Adrenal gland (tissue), 5 donors: ENCODE results near the gene HIRA.

Source experiments
- CTCF ChIP-seq, 6 experiments: fragments of 450-650 bp in 4 of 6; fragments of 200-600 bp in 2 of 6; sonication (generic) in 1 of 6; IDR thresholded peaks; 1 replicate in 5 of 6; 2 replicates in 1 of 6; pipeline versions ENCODE4 v1.5.1 to v1.8.0; 2016 to 2021; ENCODE audit warnings: antibody characterized with exemption in 6 of 6, mild to moderate bottlenecking in 2 of 6, moderate library complexity in 1 of 6
- POLR2A ChIP-seq, 2 donors: fragments of 450-650 bp; IDR thresholded peaks; one replicate each; pipeline ENCODE4 v1.6.1; 2017; ENCODE audit warnings: antibody characterized with exemption in 2 of 2, mild to moderate bottlenecking in 2 of 2, moderate library complexity in 1 of 2
- donor health status: DM: no; HTN: no; CAD: no.

GRCh38 chr22:19412923-19413322, 18.6 kb downstream of the HIRA start:
- TF ChIP-seq CTCF (IDR thresholded peaks at IDR 0.05): no peak
- TF ChIP-seq POLR2A (IDR thresholded peaks at IDR 0.05): no peak
